ENCODE results near the gene BIRC6.

Gene BIRC6

GRCh38 chr2:32417659-32418058 is 60.8 kb downstream of the BIRC6 start:
- Histone ChIP-seq H3K9me3 (ENCODE audit: severe bottlenecking) (no peaks in the 10 kb centered on the region), H3K36me3 (peaks cover 59% of the 10 kb centered on the region), H3K4me3 (ENCODE audit: low read depth, low read length) (no peak overlapping the region), H3K27me3 (ENCODE audit: insufficient read depth, low read depth, severe bottlenecking) (no peaks in the 10 kb centered on the region), H3K27ac (no peak overlapping the region)
- no peak for DNase-seq
- TF ChIP-seq CTCF (IDR thresholded peaks at IDR 0.05; ENCODE audit: low read depth, low read length), result no peak

- H3K27ac ChIP-seq, result no peak overlapping the region
- H3K9me3 ChIP-seq (ENCODE audit: severe bottlenecking), result no peaks in the 10 kb centered on the region
- peaks cover 57% of the 10 kb centered on the region for H3K36me3 ChIP-seq
- no peak overlapping the region for H3K4me3 ChIP-seq (ENCODE audit: low read depth, low read length)
- DNase-seq, result no peak
- H3K27me3 ChIP-seq (ENCODE audit: insufficient read depth, low read depth, severe bottlenecking), result no peaks in the 10 kb centered on the region
- no peak for TF ChIP-seq CTCF (IDR thresholded peaks at IDR 0.05; ENCODE audit: low read depth, low read length)
Observed at GRCh38 chr2:32418778-32419177, 62.0 kb downstream of the BIRC6 start.

GRCh38 chr2:32422133-32422532 is 65.3 kb downstream of the BIRC6 start:
- Histone ChIP-seq H3K4me3 (ENCODE audit: low read depth, low read length) (no peak overlapping the region), H3K9me3 (ENCODE audit: severe bottlenecking) (no peaks in the 10 kb centered on the region), H3K36me3 (peaks cover 28% of the 10 kb centered on the region), H3K27ac (no peak overlapping the region), H3K27me3 (ENCODE audit: insufficient read depth, low read depth, severe bottlenecking) (no peaks in the 10 kb centered on the region)
- DNase-seq, result no peak
- no peak for TF ChIP-seq CTCF (IDR thresholded peaks at IDR 0.05; ENCODE audit: low read depth, low read length)

- Histone ChIP-seq H3K9me3 (ENCODE audit: severe bottlenecking) (no peaks in the 10 kb centered on the region), H3K27ac (no peak overlapping the region)
- no peak for DNase-seq
Observed at GRCh38 chr2:32423536-32423935, 66.7 kb downstream of the BIRC6 start.

GRCh38 chr2:32424739-32425138 is 67.9 kb downstream of the BIRC6 start:
- no peak for DNase-seq
- Histone ChIP-seq H3K36me3 (peaks cover 5% of the 10 kb centered on the region; the same call in 1 of the 2 replicates), H3K27me3 (ENCODE audit: insufficient read depth, low read depth, severe bottlenecking) (no peaks in the 10 kb centered on the region), H3K4me3 (ENCODE audit: low read depth, low read length) (no peak overlapping the region), H3K9me3 (ENCODE audit: severe bottlenecking) (no peaks in the 10 kb centered on the region), H3K27ac (no peak overlapping the region)
- TF ChIP-seq CTCF (IDR thresholded peaks at IDR 0.05; ENCODE audit: low read depth, low read length), result no peak

More at GRCh38 chr2:32423536-32423935, 66.7 kb downstream of the BIRC6 start:
- no peak for TF ChIP-seq CTCF (IDR thresholded peaks at IDR 0.05; ENCODE audit: low read depth, low read length)
- Histone ChIP-seq H3K27me3 (ENCODE audit: insufficient read depth, low read depth, severe bottlenecking) (no peaks in the 10 kb centered on the region), H3K36me3 (peaks cover 14% of the 10 kb centered on the region), H3K4me3 (ENCODE audit: low read depth, low read length) (no peak overlapping the region)

- Histone ChIP-seq H3K9me3 (ENCODE audit: severe bottlenecking) (no peaks in the 10 kb centered on the region), H3K27ac (no peak overlapping the region), H3K36me3 (0 out of 2 replicates have a peak, but pooled peaks cover 5% of the 10 kb centered on the region), H3K4me3 (ENCODE audit: low read depth, low read length) (no peak overlapping the region), H3K27me3 (ENCODE audit: insufficient read depth, low read depth, severe bottlenecking) (no peaks in the 10 kb centered on the region)
- DNase-seq, result no peak
- no peak for TF ChIP-seq CTCF (IDR thresholded peaks at IDR 0.05; ENCODE audit: low read depth, low read length)
Observed at GRCh38 chr2:32425719-32426141, 68.9 kb downstream of the BIRC6 start.
